Neural cell (in vitro differentiated cells): ENCODE data around the gene SDHC. TPM values are rescaled to one million over a fixed set of nuclear protein-coding genes. Genes with fewer than 3 reads are reported as not detected.

Experiments used
- H2AFZ ChIP-seq: fragments of 200-600, 300-800 bp; sonication (generic), shearing (Covaris generic); 2 replicates; pipeline ENCODE4 v1.6.0; 2014; ENCODE audit warnings: low read depth, mild to moderate bottlenecking, antibody characterized with exemption, low read length, moderate library complexity
- H3F3A ChIP-seq: fragments of 200-600 bp; shearing (Covaris generic); 2 replicates; pipeline ENCODE4 v1.6.1; 2016; ENCODE audit warnings: mild to moderate bottlenecking, moderate library complexity, mixed read lengths, antibody characterized with exemption, low read length; ENCODE audit not compliant: insufficient read depth, poor library complexity, severe bottlenecking
- H3K27ac ChIP-seq: fragments of 200-600, 300-800 bp; sonication (generic), shearing (Covaris generic); 2 replicates; pipeline ENCODE4 v1.5.1; 2014; ENCODE audit warnings: mild to moderate bottlenecking, low read length, moderate library complexity
- H3K27me3 ChIP-seq: fragments of 300-800, 200-600 bp; sonication (generic), shearing (Covaris generic); 2 replicates; pipeline ENCODE4 v1.6.0; 2014; ENCODE audit warnings: mild to moderate bottlenecking, low read depth, low read length, moderate library complexity; ENCODE audit not compliant: insufficient read depth
- H3K36me3 ChIP-seq: fragments of 300-800, 200-600 bp; sonication (generic), shearing (Covaris generic); 2 replicates; pipeline ENCODE4 v1.5.1; 2014; ENCODE audit warnings: mild to moderate bottlenecking, antibody characterized with exemption, low read length, moderate library complexity; ENCODE audit not compliant: insufficient read depth
- H3K4me2 ChIP-seq: fragments of 300-800, 200-600 bp; sonication (generic), shearing (Covaris generic); 2 replicates; pipeline ENCODE4 v1.6.0; 2014; ENCODE audit warnings: mild to moderate bottlenecking, low read length
- H3K4me3 ChIP-seq: fragments of 300-800, 200-600 bp; sonication (generic), shearing (Covaris generic); 2 replicates; pipeline ENCODE4 v1.5.1; 2014; ENCODE audit warnings: mild to moderate bottlenecking, low read length, moderate library complexity
- H3K79me2 ChIP-seq: fragments of 200-600 bp; shearing (Covaris generic); replicated peaks from 2 replicates; pipeline ENCODE4 v1.6.0; 2014; ENCODE audit warnings: mild to moderate bottlenecking, low read length, moderate library complexity; ENCODE audit not compliant: insufficient read depth
- H3K9ac ChIP-seq: fragments of 300-800, 200-600 bp; sonication (generic), shearing (Covaris generic); 2 replicates; pipeline ENCODE4 v1.6.1; 2016; ENCODE audit warnings: mild to moderate bottlenecking, low read length, mixed read lengths
- H3K9me2 ChIP-seq: fragments of 200-600 bp; shearing (Covaris generic); 2 replicates; pipeline ENCODE4 v1.6.1; 2016; ENCODE audit warnings: mild to moderate bottlenecking, low read length, mixed read lengths; ENCODE audit not compliant: insufficient read depth
- H3K9me3 ChIP-seq: fragments of 200-600, 300-800 bp; sonication (generic), shearing (Covaris generic); 2 replicates; pipeline ENCODE4 v1.6.1; 2016; ENCODE audit warnings: mild to moderate bottlenecking, mixed run types, low read length, moderate library complexity, mixed read lengths
- H4K20me1 ChIP-seq: fragments of 200-600 bp; shearing (Covaris generic); 2 replicates; pipeline ENCODE4 v1.6.1; 2016; ENCODE audit warnings: mild to moderate bottlenecking, mixed run types; ENCODE audit not compliant: insufficient read depth
- EP300 ChIP-seq: fragments of 450-650 bp; conservative IDR thresholded peaks from 2 replicates; pipeline ENCODE4 v1.6.1; 2014; ENCODE audit warnings: antibody characterized with exemption, mild to moderate bottlenecking, moderate library complexity; ENCODE audit not compliant: poor library complexity, severe bottlenecking
- EZH2 ChIP-seq: fragments of 200-600, 300-800 bp; shearing (Covaris generic), sonication (generic); IDR thresholded peaks from 2 replicates; pipeline ENCODE4 v1.6.1; 2014; ENCODE audit warnings: antibody characterized with exemption, low read length, borderline replicate concordance, mild to moderate bottlenecking; ENCODE audit not compliant: insufficient read depth, poor library complexity, severe bottlenecking
- MXI1 ChIP-seq: fragments of 450-650 bp; conservative IDR thresholded peaks from 2 replicates; pipeline ENCODE4 v1.6.1; 2014; ENCODE audit warnings: antibody characterized with exemption, mild to moderate bottlenecking; ENCODE audit not compliant: poor library complexity, severe bottlenecking
- POLR2AphosphoS5 ChIP-seq: IDR thresholded peaks from 2 replicates; pipeline ENCODE4 v1.6.1; 2012
- RAD21 ChIP-seq: fragments of 450-650 bp; conservative IDR thresholded peaks from 2 replicates; pipeline ENCODE4 v1.6.1; 2014; ENCODE audit warnings: antibody characterized with exemption, mild to moderate bottlenecking, moderate library complexity
- SMC3 ChIP-seq: fragments of 450-650 bp; conservative IDR thresholded peaks from 2 replicates; pipeline ENCODE4 v1.6.1; 2014; ENCODE audit warnings: antibody characterized with exemption, mild to moderate bottlenecking, moderate library complexity; ENCODE audit not compliant: poor library complexity
- TAF1 ChIP-seq: IDR thresholded peaks from 2 replicates; pipeline ENCODE4 v1.6.1; 2012; ENCODE audit warnings: low read depth
- polyA plus RNA-seq: library from polyadenylated mRNA; depleted of rRNA; stranded (reverse); fragments of >200 nt; gene quantifications from 2 replicates; pipeline ENCODE4 v1.2.3, GENCODE V29; 2014
- TF ChIP-seq, protein P1 (sequence below): fragments of 450-650 bp; IDR thresholded peaks from 2 replicates; pipeline ENCODE4 v1.5.1; 2014; ENCODE audit warnings: antibody characterized with exemption, mild to moderate bottlenecking, moderate library complexity; ENCODE audit not compliant: poor library complexity, severe bottlenecking
- TF ChIP-seq, protein P2 (sequence below): IDR thresholded peaks from 2 replicates; pipeline ENCODE4 v1.6.1; 2012; ENCODE audit warnings: borderline replicate concordance

The SDHC gene
- polyA plus RNA-seq, 1 donor from 2014 or later = 41.6 TPM

DNA sequence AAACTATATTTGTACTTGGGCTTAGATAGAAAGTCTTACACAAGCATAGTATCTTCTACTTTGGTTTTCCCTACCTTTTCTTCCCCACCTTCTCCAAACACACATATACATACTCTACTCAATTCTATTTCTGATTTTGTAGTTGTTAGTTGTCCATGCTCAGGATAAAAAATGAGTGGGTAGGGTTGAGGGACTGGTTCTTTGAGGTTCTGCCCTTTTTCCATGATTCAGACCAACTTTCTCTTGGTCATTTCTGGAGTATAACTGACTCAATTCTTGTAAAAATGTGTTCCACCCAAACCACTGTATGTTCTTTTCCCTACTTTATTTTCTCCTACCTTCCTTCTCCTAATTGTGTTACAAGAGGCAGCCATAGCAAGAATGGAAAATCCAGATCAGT is 50.2 kb downstream of the SDHC start:
- Histone ChIP-seq H3K9me2 (no peaks in the 10 kb centered on the region), H3K4me2 (no peak overlapping the region), H3K27me3 (no peaks in the 10 kb centered on the region), H3K36me3 (no peaks in the 10 kb centered on the region), H3K79me2 (no peaks in the 10 kb centered on the region), H3K4me3 (no peak overlapping the region), H3F3A (no peaks in the 10 kb centered on the region), H3K9me3 (no peaks in the 10 kb centered on the region), H4K20me1 (no peaks in the 10 kb centered on the region), H3K9ac (no peak overlapping the region), H2AFZ (no peak overlapping the region), H3K27ac (no peak overlapping the region)
- TF ChIP-seq, protein P1, sequence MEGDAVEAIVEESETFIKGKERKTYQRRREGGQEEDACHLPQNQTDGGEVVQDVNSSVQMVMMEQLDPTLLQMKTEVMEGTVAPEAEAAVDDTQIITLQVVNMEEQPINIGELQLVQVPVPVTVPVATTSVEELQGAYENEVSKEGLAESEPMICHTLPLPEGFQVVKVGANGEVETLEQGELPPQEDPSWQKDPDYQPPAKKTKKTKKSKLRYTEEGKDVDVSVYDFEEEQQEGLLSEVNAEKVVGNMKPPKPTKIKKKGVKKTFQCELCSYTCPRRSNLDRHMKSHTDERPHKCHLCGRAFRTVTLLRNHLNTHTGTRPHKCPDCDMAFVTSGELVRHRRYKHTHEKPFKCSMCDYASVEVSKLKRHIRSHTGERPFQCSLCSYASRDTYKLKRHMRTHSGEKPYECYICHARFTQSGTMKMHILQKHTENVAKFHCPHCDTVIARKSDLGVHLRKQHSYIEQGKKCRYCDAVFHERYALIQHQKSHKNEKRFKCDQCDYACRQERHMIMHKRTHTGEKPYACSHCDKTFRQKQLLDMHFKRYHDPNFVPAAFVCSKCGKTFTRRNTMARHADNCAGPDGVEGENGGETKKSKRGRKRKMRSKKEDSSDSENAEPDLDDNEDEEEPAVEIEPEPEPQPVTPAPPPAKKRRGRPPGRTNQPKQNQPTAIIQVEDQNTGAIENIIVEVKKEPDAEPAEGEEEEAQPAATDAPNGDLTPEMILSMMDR = no peak
- TF ChIP-seq EZH2 (no peak), TAF1 (no peak), RAD21 (no peak), SMC3 (no peak), MXI1 (no peak), EP300 (no peak), POLR2AphosphoS5 (no peak)
- TF ChIP-seq, protein P2, sequence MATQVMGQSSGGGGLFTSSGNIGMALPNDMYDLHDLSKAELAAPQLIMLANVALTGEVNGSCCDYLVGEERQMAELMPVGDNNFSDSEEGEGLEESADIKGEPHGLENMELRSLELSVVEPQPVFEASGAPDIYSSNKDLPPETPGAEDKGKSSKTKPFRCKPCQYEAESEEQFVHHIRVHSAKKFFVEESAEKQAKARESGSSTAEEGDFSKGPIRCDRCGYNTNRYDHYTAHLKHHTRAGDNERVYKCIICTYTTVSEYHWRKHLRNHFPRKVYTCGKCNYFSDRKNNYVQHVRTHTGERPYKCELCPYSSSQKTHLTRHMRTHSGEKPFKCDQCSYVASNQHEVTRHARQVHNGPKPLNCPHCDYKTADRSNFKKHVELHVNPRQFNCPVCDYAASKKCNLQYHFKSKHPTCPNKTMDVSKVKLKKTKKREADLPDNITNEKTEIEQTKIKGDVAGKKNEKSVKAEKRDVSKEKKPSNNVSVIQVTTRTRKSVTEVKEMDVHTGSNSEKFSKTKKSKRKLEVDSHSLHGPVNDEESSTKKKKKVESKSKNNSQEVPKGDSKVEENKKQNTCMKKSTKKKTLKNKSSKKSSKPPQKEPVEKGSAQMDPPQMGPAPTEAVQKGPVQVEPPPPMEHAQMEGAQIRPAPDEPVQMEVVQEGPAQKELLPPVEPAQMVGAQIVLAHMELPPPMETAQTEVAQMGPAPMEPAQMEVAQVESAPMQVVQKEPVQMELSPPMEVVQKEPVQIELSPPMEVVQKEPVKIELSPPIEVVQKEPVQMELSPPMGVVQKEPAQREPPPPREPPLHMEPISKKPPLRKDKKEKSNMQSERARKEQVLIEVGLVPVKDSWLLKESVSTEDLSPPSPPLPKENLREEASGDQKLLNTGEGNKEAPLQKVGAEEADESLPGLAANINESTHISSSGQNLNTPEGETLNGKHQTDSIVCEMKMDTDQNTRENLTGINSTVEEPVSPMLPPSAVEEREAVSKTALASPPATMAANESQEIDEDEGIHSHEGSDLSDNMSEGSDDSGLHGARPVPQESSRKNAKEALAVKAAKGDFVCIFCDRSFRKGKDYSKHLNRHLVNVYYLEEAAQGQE = no peak

DNA sequence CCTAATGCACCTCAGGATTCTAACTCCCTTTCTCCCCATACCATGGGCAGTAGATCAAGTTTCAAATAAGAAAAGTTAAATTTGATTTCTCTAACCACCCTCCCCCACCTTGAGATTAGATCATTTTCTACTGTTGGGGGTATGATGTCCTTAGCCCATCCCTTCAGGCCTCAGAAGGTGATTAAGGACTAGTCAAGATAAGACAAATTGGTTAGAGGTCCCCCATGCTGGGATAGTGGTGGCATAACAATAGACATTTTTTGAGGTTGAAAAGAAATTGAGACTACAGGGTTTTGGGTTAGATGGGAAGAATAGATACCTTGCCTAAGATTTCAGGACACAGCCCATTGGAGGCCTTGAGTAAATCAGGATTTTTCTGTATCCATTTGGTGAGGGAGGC is 51.0 kb downstream of the SDHC start:
- Histone ChIP-seq H4K20me1 (no peaks in the 10 kb centered on the region), H3K4me3 (no peak overlapping the region), H3K27ac (no peak overlapping the region), H3K9me2 (no peaks in the 10 kb centered on the region), H3K9me3 (no peaks in the 10 kb centered on the region), H2AFZ (no peak overlapping the region), H3K79me2 (no peaks in the 10 kb centered on the region), H3F3A (no peaks in the 10 kb centered on the region), H3K9ac (no peak overlapping the region), H3K27me3 (no peaks in the 10 kb centered on the region), H3K4me2 (no peak overlapping the region), H3K36me3 (no peaks in the 10 kb centered on the region)
- TF ChIP-seq EZH2 (no peak), POLR2AphosphoS5 (no peak), MXI1 (no peak), RAD21 (no peak), TAF1 (no peak), SMC3 (no peak), EP300 (no peak)
- TF ChIP-seq, protein P2 = no peak
- TF ChIP-seq, protein P1 = no peak
